Measurements from ENCODE around the gene BCL2A1.
"Not testable (repeated sequence)": the region's sequence is repeated elsewhere in the genome, so short reads cannot be mapped to it uniquely, and the experiment has no call there.

The BCL2A1 gene

DNA sequence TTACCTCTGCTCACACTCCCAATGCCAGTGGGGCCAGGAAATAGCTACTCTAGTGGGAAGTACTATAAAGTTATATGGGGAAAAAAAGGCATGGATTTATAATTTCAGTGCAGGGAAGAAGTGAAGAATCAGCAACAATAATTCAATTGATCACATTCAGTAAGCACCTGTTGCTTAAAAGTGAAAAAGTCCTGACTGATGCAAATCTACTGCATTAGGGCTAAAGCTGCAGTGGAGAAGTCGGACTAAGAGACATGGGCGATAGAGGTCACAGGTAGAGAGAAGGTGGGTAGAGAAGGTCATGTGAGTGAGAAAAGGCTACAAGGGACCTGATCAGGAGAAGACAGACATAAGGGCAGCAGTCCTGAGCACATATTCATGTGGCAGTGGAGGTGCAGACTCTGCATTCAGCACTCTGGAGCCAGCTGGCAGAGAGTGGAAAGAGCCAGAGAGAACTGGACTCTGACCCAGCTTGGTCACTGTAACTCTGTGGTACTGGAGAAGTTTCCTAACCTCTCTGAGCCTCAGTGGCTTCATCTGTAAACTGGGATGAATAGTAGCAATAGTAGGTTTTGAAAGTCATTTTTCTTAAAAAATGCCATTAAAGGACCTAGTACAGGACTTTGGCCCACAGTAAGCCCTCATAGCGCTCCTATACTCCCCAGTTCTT lies 17.6 kb upstream of the BCL2A1 start:
- DNase-seq = no peak

DNA sequence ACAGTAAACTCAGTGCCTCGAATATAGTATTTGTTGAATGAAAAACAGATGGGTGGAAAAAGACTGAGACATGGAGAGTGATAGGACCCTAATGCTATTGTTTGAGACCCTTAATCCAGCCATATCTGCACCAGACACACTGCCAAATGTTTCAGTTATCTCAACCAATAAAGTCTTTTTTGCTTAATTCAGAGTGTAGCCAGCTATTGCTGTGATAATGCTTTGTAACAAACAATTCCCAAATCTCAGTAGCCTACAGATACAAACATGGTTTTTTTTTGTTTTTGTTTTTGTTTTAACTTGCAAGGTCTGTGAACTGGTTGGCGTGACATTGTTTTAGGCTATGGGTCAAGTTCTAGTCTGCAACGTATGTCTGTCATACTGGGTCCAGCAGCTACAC lies 17.0 kb upstream of the BCL2A1 start:
- no peak for DNase-seq

DNA sequence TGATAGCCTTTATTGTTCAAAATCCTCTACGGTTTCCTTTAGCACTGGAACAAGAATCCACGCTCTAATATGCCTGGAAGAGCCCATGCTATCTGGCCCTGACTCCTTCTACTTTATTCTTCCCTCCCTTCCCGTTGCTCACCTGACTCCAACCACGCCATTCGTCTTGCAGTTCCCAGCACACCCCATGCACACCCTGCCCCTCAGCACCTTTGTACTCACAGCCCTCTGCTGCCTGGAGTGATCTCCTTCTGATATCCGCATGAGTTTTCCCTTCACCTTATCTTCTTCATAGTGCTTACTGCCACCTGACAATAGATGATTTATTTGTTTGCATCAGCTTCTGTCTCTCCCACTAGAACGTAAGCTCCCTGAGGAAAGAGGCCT lies 16.6 kb upstream of the BCL2A1 start:
- no peak for DNase-seq

DNA sequence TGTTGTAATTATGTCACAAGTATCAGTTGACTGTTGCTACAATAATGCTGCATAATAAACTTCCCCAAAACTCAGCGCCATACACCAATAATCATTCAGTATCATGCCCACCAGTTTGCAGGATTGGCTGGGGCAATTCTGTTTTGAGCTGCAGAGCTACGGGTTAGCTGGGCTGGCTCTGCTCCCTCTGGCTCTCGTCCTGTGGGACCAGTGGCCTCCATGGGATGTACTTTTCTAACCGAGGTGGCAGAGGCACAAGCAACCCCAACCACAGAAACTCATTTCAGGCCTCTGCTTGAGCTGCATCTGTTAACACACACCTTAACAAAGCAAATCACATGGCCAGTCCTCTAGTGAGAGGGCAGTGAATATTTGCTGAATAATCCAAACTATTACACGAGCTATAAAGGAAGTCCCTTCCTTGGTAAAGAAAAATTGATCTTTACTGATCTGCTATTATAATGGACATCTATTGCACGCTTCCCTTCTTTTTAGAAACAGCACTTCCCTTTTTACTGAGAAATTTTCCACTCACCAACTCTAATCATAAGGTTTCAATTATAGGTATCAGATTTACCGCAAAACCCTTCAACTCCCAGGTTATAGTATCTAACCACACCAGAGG lies 10.9 kb upstream of the BCL2A1 start:
- DNase-seq = no peak

DNA sequence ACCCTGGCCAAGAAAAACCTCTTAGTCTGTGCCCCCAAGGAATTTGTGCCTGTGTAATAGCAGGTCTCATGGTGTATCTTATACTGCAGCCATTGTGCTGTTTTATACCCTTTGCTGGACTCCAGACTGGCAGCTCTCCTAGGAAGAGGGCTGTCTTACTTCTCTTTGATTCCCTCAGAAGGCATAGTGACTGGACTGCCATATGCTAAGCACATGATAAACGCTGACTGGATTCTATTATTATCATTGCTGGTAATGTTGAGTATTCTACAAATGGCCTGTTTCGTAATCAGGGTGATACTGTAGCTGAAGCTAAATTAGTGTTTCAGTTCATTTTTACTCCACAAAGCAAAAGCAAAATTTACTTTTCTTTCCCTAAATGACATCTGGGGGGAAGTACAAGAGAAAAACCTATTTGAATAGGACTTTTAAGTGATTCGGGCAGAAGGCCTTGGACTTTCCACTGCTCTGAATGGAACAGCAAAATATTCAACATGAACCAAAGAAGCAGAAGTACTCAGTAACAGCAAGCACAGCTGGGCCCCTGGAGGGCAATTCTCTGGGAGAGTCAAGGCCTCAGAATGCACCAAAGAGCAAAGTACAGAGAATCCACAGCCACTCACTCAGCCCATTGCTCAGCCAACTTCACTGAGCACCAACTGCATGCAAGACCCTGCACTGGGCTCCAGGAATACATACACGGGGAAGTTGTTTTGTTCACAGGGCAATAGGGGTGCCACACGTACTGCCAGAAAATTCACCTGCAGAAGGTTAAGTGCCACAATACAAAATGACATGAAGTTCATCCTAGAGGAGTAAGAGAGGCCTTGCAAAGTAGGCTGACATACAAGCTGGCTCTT lies 7.9 kb upstream of the BCL2A1 start:
- no peak for DNase-seq

DNA sequence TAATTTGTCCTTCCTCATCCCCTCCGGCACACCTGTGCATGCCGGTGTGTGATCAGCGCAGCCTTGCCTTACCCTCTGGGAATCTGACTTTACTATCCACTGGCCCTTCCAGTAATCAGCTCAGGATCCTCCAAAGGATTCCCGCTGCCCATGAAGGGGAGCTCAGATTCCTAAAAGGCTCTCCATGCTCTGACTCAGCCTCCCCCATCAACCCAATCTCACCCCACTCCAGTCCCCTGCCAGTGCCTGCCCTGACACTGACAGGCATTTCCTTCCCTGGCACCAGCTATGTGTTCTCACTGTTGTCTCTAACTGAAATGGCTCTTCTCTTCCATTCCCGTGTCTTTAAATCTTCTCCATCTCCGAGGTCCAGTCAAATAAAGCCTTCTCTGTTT lies 7.3 kb upstream of the BCL2A1 start:
- no peak for DNase-seq

DNA sequence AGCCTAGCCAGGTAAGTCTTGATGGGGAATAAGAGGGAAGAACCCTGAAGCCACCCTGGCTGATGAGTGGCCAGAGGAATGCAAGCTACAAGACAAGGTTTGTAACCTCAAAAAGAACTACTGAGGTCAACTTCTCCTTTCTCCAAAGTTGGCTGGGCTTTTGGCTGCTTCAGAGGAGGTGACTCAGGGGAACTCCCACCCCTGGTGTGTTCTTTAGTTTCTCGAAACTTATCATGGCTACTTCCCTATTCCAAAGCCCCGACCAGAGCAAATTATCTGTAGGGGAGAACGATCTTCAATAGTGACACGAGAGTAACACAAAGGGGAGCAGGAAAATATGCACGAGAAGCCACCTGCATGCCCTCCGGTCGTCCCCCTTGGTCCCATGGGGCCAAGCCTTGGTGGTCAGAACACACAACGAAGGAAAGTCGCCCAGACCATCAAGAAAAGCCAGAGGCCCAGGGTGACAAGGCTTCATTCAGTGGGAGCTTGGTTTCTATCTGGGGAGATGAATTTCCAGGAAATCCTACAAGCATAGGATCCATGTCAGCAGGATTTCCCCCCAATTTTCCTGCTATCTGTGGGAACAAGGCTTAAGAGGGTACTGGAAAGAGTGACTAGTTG lies 6.5 kb upstream of the BCL2A1 start:
- no peak for DNase-seq

DNA sequence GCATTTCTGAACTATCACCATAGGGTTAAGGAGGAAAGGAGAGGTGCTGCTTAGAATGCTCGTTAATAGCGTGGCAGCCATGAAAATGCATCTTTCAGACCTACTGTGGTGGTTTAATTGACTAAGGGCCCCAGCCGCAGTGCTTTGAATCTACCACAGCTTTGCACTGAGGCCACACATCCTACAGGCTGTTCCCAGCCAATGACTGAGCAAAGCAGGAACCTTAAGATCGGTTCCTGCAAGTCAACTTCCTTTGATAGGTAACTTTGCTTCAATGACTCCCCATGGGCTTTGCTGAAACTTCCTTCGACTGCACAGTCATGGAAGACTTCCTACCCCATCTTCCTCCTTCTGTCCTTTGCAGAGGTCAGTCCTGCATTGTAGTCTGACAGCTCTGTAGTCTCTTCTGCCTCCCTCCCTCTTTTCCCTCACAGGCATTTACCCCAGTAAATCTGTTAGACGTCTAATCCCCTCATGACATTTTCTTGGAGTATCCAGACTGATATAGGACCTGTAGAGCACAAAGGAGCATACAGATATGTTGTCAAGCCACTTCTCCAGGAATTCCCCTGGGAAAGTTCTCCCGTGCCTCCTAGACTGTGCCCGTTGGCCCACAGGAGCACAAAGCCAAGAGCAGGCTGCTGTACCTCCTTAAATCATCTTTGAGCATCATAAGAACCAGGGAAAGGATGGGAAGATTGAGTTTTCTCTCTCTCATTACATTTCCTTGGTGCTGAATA lies 2.6 kb upstream of the BCL2A1 start:
- no peak for DNase-seq

DNA sequence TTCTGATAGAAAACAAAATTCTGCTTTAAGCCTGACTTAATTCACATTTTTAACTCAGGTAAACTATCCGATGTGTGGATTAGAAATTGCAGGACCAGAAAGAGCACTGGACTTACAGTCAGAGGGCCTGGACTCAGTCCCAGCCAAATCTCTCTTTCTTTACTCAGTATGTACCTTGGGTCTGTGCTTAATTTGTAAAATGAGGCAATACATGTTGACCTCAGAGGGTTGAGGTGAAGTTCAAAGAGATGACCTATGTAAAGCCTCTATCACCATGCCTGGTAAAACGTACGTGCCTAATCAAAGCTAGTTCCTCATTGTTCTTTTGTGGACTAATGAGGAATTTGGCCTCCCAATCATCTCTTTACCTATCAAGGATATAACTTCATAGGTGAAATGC lies 1.9 kb upstream of the BCL2A1 start:
- no peak for DNase-seq

DNA sequence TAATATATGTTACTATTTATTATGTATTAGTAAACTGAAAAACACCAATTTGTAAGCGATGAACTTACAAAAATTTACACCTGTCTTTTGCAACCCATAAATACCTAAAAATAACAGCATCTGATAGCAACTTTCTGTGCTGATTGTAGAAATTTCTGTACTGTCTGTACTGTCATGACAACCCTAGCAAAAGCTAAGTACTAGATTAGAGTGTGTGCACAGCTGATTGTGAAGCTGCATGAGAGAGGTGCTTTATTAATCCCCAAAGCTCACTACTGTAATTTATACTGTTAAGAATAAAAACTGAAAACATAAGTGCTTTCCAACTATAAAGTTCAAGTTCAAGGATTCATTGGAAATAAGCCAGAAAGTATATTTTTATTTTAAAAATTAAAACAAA lies 815 bp downstream of the BCL2A1 start:
- DNase-seq = no peak

DNA sequence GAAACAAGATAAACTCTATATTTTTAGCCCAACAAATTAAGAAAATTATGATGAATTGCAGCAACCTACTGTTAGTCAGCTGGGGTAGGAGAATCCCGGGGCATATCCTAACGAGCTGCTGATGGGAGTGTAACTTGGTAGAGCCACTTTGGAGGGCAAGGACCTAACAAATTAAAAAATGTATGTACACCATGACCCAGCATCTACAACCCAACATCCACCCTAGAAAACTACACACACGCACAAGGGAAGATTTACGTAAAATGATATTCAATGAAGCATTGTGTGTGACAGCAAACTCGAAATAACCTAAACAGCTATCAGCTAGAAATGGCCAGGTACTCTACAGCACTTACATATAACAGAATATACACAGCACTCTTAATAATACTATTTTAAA lies 1.9 kb downstream of the BCL2A1 start:
- no peak for DNase-seq

DNA sequence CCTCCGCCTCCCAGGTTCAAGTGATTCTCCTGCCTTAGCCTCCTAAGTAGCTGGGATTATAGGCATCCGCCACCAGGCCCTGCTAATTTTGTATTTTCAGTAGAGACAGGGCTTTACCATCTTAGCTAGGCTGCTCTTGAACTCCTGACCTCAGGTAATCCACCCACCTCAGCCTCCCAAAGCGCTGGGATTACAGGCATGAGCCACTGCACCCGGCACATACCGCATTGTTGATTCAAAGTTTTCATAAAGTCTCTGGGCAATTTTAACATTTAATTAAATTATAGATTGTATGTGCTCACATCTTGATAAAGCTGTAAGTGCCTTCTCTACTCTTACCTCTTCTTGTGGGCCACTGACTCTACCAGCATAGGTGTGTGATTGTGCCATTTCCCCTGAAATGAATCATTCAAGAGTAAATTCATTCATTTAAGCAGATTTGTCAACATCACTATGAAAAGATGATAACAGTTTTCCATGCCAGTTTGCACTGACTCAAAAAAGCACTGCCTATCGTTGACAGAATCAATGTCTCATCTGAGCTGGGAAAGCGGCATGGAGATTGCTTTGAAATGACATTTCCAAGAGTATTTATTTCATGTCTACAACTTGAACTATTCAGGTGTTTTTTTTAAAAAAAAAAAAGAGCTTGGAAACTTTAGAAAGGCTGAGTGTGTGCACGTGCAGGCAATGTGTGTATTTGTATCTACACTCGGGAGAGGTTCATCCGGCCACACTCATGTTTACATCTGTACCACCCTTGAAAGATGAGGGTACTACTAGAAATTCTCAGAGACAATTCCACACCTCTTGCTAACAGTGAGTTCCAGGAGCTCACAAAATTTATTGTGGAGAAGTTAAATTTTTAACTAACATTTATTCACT lies 3.5 kb downstream of the BCL2A1 start:
- no peak for DNase-seq

DNA sequence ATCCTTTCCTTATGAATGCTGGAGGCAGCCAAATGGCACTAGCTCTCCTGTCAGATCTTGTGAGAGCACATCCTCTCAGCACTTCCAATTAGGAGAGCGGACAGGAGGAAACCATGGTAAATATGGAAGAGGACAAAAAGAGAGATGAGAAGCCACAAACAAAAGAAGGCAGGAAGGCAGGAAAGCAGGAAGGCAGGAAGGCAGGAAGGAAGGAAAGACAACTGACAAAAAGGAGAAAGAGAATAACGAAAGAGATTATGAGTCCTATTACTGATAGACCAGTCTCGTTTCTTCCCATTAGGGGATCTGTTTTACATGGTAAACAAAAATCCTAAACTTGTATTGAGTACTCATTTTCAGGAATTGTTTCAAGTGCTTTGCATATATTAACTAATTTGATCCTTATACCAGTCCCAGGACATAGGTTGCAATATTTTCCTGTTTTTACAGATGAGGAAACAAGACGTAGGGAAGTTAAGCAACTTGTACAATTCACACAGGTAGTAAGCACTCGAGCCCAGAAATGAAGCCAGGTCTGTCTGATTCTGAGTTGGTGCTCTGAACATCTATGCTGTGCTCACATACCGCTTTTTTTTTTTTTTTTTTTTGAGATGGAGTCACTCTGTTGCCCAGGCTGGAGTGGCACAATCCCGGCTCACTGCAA lies 4.2 kb downstream of the BCL2A1 start:
- no peak for DNase-seq

DNA sequence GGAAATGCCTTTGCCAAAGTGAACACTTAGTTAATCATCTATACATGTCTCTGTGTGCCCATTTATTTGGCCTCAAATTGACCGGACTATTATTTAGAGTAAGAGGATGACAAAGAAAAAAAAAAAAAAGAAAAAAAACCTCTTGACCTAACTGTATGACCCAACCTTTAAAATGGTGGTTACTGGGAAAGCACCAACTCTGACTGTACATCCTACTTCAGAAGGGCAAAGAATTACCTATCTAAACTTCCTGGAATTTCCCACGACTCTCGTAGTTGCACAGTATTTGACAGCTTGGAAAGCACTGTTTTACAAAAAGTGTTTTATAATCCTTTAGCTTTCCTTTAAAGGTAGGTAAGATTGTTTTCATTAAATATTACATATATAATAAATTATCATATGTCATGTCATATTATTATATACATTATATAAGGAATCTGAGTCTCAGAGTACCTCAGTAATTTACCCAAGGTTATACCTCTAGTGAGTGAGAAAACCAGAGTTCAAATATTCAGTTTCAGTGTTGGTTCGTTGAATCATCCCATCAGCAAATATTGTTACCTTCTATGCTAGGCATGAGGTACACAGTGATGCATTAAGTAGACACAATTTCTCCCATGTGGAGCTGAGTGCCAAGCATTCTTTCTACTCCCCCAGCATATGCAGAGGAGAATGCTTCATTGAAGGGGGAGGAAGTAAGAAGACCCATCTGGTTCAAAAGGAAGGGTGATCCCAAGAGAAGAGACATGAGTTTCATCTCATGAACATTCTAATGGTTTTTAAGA lies 5.0 kb downstream of the BCL2A1 start:
- DNase-seq = no peak

DNA sequence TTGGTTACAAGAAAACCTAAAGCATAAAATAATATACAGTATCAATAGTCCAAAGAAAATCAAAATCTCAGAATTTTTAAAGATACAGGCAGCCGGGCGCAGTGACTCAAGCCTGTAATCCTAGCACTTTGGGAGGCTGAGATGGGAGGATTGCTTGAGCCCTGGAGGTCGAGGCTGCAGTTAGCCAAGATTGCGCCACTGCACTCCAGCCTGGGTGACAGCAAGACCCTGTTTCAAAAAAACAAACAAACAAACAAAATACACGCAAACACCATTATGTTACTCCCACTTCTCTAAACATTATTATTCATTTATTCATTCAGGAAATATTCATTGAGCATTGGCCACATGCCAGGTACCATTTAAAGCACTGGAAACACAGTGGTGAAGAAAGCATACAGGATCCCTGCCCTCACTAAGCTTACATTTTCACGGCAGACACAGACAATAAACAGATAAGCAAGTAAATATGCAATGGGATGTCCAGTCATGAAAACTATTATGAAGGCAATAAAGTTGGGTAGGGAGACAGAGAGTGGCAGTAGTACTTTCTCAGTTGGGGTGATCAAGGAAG lies 6.7 kb downstream of the BCL2A1 start:
- no peak for DNase-seq

DNA sequence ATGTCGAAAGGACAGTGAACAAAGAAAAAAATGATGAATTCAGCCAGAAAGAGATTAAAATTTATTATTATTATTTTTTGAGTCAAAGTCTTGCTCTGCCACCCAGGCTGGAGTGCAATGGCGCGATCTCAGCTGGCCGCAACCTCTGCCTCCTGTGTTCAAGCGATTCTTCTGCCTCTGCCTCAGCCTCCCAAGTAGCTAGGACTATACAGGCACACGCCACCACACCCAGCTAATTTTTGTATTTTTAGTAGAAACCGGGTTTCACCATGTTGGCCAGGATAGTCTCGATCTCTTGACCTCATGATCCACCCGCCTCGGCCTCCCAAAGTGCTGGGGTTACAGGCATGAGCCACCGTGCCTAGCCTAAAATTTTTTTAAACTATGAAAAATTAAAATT lies 8.1 kb downstream of the BCL2A1 start:
- DNase-seq = not testable (repeated sequence)

DNA sequence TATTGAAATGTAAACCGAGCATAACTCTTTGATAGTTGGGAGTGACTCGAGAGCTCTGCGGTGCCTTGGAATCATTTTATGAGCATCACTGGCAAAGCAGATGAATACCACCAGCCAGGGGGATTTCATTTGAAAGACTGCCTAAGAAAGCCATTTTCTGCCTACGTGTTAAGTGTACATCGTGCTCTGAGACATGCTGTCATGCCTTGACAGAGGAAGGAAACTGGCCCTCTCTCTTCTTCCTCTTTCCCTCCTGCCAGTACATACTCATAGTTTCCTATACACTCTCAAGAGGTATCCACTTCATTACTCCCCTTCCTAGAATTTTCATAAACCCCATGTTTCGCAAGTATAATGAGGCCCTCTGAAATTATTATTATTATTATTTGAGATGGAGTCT lies 8.8 kb downstream of the BCL2A1 start:
- no peak for DNase-seq

DNA sequence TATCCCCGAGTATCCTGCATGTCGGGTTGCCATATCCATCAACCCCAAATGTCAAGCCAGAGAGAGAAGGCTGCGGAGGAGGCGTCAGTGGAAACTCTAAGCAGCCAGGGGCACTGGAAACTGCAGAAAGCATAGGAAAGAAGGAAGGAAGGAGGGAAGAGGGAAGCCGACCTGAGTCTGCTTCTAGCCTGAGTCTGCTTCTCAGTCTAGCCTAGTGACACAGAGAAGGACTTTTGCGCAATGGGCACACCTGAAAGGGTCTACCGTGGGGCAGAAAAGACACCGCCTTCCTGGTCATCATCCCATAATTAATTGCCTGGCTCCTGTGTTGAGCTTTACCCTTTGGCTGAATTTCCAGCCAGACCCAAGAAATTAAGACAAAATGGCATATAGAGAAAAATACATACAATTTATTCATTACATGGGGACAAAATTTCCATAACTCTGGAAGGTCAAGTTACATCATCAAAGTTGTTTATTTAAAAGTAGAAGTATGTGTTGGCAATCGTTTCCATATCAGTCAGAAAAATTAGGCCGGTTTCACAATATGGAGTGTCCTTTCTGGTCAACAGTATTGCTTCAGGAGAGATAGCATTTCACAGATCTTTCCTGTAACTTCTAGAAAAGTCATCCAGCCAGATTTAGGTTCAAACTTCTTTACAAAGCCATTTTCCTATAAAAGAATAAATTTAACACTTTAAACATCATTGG lies 10.3 kb downstream of the BCL2A1 start:
- DNase-seq = no peak

DNA sequence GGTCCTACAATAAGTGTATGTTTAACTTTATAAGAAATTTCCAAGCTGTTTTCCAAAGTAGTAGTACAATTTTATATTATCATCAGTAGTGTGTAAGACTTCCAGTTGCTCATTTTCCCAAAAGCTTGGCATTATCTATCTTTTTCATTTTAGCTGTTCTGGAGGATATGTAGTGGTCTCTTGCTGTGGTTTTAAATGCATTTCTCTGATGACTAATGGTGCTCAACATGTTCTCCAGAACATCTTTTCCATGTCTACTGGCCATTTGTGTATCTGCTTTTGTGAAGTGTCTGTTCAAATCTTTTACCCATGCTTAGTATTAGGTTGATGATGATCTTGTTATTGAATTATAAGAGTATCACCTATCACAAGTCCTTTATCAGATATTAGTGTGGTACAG lies 13.3 kb downstream of the BCL2A1 start:
- no peak for DNase-seq

Data from hippocampal formation (tissue), 2 donors.